HEK293 (cell line): ENCODE measurements around the gene ABHD16B.

ENCODE experiments used
- CTCF ChIA-PET: fragments of 350-600 bp; formaldehyde crosslinking; extraction: SDS; loops from one replicate; lab custom pipeline; 2021; ENCODE audit warnings: antibody characterized with exemption; lab: Yijun Ruan, JAX
- POLR2A ChIA-PET: fragments of 300-600 bp; formaldehyde crosslinking; extraction: SDS; loops from one replicate; lab custom pipeline; 2020; ENCODE audit warnings: antibody characterized with exemption, inconsistent platforms; lab: Yijun Ruan, JAX
- H3K27ac ChIP-seq: fragments of 200-500 bp; sonication (Bioruptor generic); 2 replicates; pipeline ENCODE4 v1.5.1; 2014; ENCODE audit warnings: low read depth, low read length, control low read depth, inconsistent platforms; ENCODE audit errors: extremely low read depth
- H3K36me3 ChIP-seq, 2 experiments: fragments of 200-500 bp in 1 of 2; sonication (Bioruptor generic) in 1 of 2; 1 replicate in 1 of 2; 2 replicates in 1 of 2; pipeline ENCODE4 v1.5.1; 2014 to 2017; ENCODE audit warnings: inconsistent platforms in 2 of 2, low read length in 2 of 2; ENCODE audit not compliant: control insufficient read depth in 2 of 2, insufficient read depth in 1 of 2
- H3K4me1 ChIP-seq: fragments of 200-500 bp; sonication (Bioruptor generic); 2 replicates; pipeline ENCODE4 v1.5.1; 2014; ENCODE audit warnings: mild to moderate bottlenecking, low read length, inconsistent platforms; ENCODE audit not compliant: control insufficient read depth, insufficient read depth
- H3K4me3 ChIP-seq: 2 replicates; pipeline ENCODE4 v1.5.1; 2011; ENCODE audit warnings: low read depth, mild to moderate bottlenecking, control low read depth, low read length, moderate library complexity
- H3K9me3 ChIP-seq: fragments of 200-500 bp; sonication (Bioruptor generic); 2 replicates; pipeline ENCODE4 v1.5.1; 2014; ENCODE audit warnings: low read depth, low read length, inconsistent platforms; ENCODE audit not compliant: control insufficient read depth, insufficient read depth
- EGR2 ChIP-seq: fragments of 450-650 bp; formaldehyde crosslinking; IDR thresholded peaks from 2 replicates; pipeline ENCODE4 v1.5.1; 2016; ENCODE audit warnings: low read depth, missing biosample characterization, missing genetic modification characterization
- MZF1 ChIP-seq: fragments of 450-650 bp; formaldehyde crosslinking; IDR thresholded peaks from 2 replicates; pipeline ENCODE4 v1.5.1; 2017; ENCODE audit warnings: missing biosample characterization, missing genetic modification characterization, borderline replicate concordance
- TCF7L2 ChIP-seq: IDR thresholded peaks from 2 replicates; pipeline ENCODE4 v1.6.1; 2011; ENCODE audit warnings: low read depth, mild to moderate bottlenecking, inconsistent platforms, low read length, moderate library complexity, borderline replicate concordance
- ZFHX2 ChIP-seq: fragments of 450-650 bp; formaldehyde crosslinking; conservative IDR thresholded peaks from 2 replicates; pipeline ENCODE4 v1.5.1; 2016; ENCODE audit warnings: missing biosample characterization, missing genetic modification characterization
- ZNF169 ChIP-seq: fragments of 450-650 bp; formaldehyde crosslinking; IDR thresholded peaks from 2 replicates; pipeline ENCODE4 v1.5.1; 2016; ENCODE audit warnings: missing biosample characterization, missing genetic modification characterization
- ZNF214 ChIP-seq: fragments of 450-650 bp; formaldehyde crosslinking; IDR thresholded peaks from 2 replicates; pipeline ENCODE4 v1.5.1; 2017; ENCODE audit warnings: missing biosample characterization, mild to moderate bottlenecking, missing genetic modification characterization, borderline replicate concordance
- ZNF530 ChIP-seq: fragments of 450-650 bp; formaldehyde crosslinking; IDR thresholded peaks from 2 replicates; pipeline ENCODE4 v1.5.1; 2016; ENCODE audit warnings: low read depth, missing biosample characterization, missing genetic modification characterization
- ZNF558 ChIP-seq: fragments of 450-650 bp; formaldehyde crosslinking; IDR thresholded peaks from 2 replicates; pipeline ENCODE4 v1.5.1; 2016; ENCODE audit warnings: missing biosample characterization, missing genetic modification characterization
- ZNF561 ChIP-seq: fragments of 450-650 bp; IDR thresholded peaks from 2 replicates; pipeline ENCODE4 v1.5.1; 2018; ENCODE audit warnings: missing biosample characterization, missing genetic modification characterization, borderline replicate concordance
- ZNF792 ChIP-seq: fragments of 450-650 bp; formaldehyde crosslinking; IDR thresholded peaks from 2 replicates; pipeline ENCODE4 v1.5.1; 2016; ENCODE audit warnings: missing biosample characterization, missing genetic modification characterization
- TF ChIP-seq, protein P1 (sequence below): fragments of 450-650 bp; formaldehyde crosslinking; IDR thresholded peaks from 2 replicates; pipeline ENCODE4 v1.5.1; 2016; ENCODE audit warnings: missing biosample characterization, missing genetic modification characterization
- TF ChIP-seq, protein P2 (sequence below): fragments of 450-650 bp; formaldehyde crosslinking; IDR thresholded peaks from 2 replicates; pipeline ENCODE4 v1.5.0; 2017; ENCODE audit warnings: missing biosample characterization, missing genetic modification characterization, borderline replicate concordance
- TF ChIP-seq, protein P3 (sequence below): fragments of 450-650 bp; formaldehyde crosslinking; IDR thresholded peaks from 2 replicates; pipeline ENCODE4 v1.5.1; 2016; ENCODE audit warnings: missing biosample characterization, missing genetic modification characterization
- TF ChIP-seq, protein P4 (sequence below): fragments of 450-650 bp; formaldehyde crosslinking; IDR thresholded peaks from 2 replicates; pipeline ENCODE4 v1.5.1; 2016; ENCODE audit warnings: missing biosample characterization, missing genetic modification characterization, borderline replicate concordance

The ABHD16B gene

DNA sequence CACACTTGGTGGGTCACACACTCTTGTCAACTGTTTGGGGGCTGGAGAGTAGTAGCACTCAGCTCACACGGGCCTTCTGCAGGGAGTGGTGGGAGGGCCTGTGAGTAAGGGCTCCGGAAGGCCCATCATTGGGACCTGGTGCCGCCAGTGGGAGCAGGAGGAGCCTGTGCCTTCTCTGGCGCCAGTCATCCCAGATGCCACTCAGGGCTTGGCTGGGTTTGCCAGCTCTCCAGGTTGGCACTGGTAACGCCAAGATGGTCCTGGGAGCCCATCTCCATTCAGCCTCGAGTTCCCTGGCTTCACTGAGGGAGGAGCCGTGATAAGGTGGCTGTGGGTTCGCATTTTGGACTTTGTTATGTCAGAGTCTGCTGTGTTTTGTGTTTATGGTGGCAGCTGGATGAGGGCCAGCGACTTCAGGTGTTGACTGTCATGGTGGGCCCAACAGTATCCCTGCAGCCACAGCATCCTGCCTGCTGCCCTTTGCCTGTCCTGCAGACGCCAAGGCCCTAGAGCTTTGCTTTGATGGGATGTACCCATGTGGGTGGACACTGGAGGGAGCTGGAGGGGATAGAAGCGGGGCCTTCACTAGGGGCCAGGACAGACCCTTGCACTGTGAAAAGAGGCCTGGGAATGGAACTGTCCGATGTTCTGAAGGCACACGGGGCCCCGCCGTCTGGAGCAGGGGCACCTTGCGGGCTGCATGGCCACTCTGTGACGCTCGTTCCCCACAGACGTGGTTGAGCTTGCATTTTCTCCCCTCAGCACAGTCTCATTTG lies 20.3 kb downstream of the ABHD16B start:
- no peak overlapping the region for H3K4me3 ChIP-seq
- H3K4me1 ChIP-seq, result no peaks in the 10 kb centered on the region
- POLR2A ChIA-PET, result interaction anchor here (0.6 kb wide), 1 partner anchor 109 kb away, joined by 7 read pairs; no protein-coding TSS in a partner anchor
- no peaks in the 10 kb centered on the region for H3K9me3 ChIP-seq
- H3K27ac ChIP-seq, result no peak overlapping the region
- TF ChIP-seq, protein P1, sequence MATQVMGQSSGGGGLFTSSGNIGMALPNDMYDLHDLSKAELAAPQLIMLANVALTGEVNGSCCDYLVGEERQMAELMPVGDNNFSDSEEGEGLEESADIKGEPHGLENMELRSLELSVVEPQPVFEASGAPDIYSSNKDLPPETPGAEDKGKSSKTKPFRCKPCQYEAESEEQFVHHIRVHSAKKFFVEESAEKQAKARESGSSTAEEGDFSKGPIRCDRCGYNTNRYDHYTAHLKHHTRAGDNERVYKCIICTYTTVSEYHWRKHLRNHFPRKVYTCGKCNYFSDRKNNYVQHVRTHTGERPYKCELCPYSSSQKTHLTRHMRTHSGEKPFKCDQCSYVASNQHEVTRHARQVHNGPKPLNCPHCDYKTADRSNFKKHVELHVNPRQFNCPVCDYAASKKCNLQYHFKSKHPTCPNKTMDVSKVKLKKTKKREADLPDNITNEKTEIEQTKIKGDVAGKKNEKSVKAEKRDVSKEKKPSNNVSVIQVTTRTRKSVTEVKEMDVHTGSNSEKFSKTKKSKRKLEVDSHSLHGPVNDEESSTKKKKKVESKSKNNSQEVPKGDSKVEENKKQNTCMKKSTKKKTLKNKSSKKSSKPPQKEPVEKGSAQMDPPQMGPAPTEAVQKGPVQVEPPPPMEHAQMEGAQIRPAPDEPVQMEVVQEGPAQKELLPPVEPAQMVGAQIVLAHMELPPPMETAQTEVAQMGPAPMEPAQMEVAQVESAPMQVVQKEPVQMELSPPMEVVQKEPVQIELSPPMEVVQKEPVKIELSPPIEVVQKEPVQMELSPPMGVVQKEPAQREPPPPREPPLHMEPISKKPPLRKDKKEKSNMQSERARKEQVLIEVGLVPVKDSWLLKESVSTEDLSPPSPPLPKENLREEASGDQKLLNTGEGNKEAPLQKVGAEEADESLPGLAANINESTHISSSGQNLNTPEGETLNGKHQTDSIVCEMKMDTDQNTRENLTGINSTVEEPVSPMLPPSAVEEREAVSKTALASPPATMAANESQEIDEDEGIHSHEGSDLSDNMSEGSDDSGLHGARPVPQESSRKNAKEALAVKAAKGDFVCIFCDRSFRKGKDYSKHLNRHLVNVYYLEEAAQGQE (tag by site-specific recombination), result peak; percentile 91
- TF ChIP-seq MZF1 (tag by site-specific recombination), result no peak
- peaks cover 0 to 74% of the 10 kb centered on the region in 2 experiments; a peak in 2 of 3 replicates for H3K36me3 ChIP-seq
- CTCF ChIA-PET, result interaction anchor here (0.7 kb wide), 1 partner anchor 199 kb away, joined by 4 read pairs; the partner anchor contains the start of gene OPRL1

DNA sequence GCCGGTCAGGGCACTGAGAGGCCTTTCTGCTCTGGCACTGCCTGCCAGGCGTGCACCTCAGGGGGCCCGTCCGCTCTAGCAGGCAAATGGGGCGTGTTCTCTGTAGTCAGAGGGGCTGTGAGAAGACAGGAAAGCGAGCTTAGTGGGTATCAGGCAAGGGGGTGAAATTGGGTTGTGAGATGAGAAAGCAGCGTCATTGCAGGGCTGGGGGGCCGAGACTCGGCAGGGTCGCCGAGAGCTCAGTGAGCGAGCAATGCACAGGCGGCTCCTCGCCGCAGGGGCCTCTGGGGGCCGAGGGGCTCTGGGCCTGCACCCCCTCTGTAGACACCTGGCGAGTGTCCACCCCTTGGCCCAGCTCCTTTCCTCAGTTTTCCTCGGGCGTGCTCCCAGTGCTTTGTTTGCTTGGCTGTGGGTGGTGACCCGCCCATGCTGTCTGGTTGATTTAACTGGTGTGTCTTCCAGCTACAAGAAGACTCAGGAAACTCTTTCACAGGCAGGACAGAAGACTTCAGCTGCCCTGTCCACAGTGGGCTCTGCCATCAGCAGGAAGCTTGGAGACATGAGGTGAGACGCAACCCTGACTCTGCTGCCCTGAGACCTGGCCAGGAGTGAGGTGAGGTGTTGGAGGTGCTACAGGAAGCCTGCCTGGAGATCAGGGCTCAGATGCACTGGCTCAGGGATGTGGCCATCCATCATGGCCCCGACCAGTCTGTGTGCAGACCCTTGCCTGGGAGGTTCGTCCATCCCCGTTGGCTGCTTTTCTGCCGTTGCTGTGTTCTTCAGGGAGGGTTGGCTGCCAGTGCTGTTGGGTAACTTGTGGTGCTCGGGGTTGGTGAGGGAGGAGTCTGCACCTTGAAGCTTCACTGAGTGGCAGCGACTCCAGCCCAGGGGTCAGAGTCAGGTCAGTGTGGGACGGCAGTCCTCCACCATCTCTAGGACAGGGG lies 21.2 kb downstream of the ABHD16B start:
- POLR2A ChIA-PET, result no interaction called here
- CTCF ChIA-PET, result interaction anchor here (0.7 kb wide), 1 partner anchor 198 kb away, joined by 4 read pairs; the partner anchor contains the start of gene OPRL1
- H3K9me3 ChIP-seq, result no peaks in the 10 kb centered on the region
- H3K36me3 ChIP-seq, result peaks cover 0 to 78% of the 10 kb centered on the region in 2 experiments; a peak in 2 of 3 replicates
- no peak overlapping the region for H3K4me3 ChIP-seq
- TF ChIP-seq, protein P2, sequence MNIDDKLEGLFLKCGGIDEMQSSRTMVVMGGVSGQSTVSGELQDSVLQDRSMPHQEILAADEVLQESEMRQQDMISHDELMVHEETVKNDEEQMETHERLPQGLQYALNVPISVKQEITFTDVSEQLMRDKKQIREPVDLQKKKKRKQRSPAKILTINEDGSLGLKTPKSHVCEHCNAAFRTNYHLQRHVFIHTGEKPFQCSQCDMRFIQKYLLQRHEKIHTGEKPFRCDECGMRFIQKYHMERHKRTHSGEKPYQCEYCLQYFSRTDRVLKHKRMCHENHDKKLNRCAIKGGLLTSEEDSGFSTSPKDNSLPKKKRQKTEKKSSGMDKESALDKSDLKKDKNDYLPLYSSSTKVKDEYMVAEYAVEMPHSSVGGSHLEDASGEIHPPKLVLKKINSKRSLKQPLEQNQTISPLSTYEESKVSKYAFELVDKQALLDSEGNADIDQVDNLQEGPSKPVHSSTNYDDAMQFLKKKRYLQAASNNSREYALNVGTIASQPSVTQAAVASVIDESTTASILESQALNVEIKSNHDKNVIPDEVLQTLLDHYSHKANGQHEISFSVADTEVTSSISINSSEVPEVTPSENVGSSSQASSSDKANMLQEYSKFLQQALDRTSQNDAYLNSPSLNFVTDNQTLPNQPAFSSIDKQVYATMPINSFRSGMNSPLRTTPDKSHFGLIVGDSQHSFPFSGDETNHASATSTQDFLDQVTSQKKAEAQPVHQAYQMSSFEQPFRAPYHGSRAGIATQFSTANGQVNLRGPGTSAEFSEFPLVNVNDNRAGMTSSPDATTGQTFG (tag by site-specific recombination), result no peak
- TF ChIP-seq ZNF558 (tag by site-specific recombination) (no peak), ZNF169 (tag by site-specific recombination) (no peak), EGR2 (tag by site-specific recombination) (peak; percentile 75), TCF7L2 (no peak), ZNF530 (tag by site-specific recombination) (no peak), ZNF792 (tag by site-specific recombination) (no peak), ZNF561 (tag by site-specific recombination) (no peak), ZFHX2 (tag by site-specific recombination) (peak; percentile 60; the same call in 1 of the 2 replicates), ZNF214 (tag by site-specific recombination) (no peak)
- TF ChIP-seq, protein P3, sequence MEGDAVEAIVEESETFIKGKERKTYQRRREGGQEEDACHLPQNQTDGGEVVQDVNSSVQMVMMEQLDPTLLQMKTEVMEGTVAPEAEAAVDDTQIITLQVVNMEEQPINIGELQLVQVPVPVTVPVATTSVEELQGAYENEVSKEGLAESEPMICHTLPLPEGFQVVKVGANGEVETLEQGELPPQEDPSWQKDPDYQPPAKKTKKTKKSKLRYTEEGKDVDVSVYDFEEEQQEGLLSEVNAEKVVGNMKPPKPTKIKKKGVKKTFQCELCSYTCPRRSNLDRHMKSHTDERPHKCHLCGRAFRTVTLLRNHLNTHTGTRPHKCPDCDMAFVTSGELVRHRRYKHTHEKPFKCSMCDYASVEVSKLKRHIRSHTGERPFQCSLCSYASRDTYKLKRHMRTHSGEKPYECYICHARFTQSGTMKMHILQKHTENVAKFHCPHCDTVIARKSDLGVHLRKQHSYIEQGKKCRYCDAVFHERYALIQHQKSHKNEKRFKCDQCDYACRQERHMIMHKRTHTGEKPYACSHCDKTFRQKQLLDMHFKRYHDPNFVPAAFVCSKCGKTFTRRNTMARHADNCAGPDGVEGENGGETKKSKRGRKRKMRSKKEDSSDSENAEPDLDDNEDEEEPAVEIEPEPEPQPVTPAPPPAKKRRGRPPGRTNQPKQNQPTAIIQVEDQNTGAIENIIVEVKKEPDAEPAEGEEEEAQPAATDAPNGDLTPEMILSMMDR (tag by site-specific recombination), result no peak
- TF ChIP-seq, protein P4, sequence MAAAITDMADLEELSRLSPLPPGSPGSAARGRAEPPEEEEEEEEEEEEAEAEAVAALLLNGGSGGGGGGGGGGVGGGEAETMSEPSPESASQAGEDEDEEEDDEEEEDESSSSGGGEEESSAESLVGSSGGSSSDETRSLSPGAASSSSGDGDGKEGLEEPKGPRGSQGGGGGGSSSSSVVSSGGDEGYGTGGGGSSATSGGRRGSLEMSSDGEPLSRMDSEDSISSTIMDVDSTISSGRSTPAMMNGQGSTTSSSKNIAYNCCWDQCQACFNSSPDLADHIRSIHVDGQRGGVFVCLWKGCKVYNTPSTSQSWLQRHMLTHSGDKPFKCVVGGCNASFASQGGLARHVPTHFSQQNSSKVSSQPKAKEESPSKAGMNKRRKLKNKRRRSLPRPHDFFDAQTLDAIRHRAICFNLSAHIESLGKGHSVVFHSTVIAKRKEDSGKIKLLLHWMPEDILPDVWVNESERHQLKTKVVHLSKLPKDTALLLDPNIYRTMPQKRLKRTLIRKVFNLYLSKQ (tag by site-specific recombination), result no peak
- no peak overlapping the region for H3K27ac ChIP-seq
- H3K4me1 ChIP-seq, result no peaks in the 10 kb centered on the region
